Measurements from ENCODE around the gene KIF17. TPM values are rescaled to one million over a fixed set of nuclear protein-coding genes. Genes with fewer than 3 reads are reported as not detected.

The KIF17 gene
- total and polyA plus RNA-seq, 2 donors: 2.0 to 3.2 TPM

DNA sequence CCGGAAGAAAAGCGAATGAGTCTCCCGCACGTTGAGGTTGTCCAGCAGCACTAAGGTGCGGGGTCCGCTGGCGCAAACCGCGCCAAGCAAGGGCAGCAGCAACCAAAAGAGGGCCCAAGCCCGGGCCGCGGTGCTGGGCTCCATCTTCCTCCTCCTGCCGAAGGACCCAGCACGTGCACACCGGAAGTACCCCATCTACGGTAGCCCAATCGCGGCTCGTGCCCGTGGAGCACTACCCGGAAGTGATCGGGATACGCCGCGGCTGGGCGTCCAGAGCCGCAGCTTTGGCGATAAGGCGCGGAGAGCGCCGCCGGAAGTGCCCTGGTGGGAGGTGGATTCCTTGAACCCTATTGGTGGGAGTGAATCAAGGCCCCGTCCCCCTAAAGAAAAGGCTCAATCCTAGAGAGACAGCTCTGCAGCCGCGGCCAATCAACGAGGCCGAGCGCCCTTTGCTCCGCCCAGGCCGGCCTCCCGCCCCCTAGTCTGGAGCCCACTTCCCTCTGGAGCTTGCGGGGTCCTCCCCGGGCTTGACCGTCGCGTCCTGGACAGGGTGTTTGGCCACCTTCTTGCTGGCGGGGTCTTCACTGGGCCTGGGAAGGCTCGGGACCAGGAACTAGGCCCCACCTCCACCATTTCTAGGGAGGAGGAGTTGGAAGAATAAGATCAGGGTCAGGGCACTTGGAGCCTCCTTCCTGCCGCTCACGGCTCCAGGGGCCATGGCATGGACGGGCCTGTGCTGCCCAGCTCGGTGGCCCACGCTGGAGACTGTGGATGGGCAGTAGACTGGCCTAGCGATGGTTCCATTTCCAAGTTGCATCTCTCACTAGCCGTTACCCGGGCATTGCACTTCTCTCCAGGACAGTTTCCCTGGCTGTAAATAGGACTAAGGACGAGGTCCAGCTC lies 56.3 kb downstream of the KIF17 start, which contains the start of gene DDOST:
TSS of gene DDOST (minus strand) at position 163 of the 903 bp plus-strand sequence. CDS start at position 144, 19 bp downstream.
- H3K4me1 ChIP-seq (ENCODE audit: insufficient read depth): no peaks in the 10 kb centered on the region
- H3K27ac ChIP-seq (ENCODE audit: low read depth): no peak within 1 kb of the TSS
- H3K36me3 ChIP-seq (ENCODE audit: insufficient read depth): no peaks in the 10 kb centered on the region
- peak within 1 kb of the TSS; percentile 76 for H3K4me3 ChIP-seq (ENCODE audit: low read depth, low read length)
- WGBS: 1% methylated on average over 58 of the region's 58 CpGs
- DNase-seq (ENCODE audit: extremely low spot score): peak; percentile 96

DNA sequence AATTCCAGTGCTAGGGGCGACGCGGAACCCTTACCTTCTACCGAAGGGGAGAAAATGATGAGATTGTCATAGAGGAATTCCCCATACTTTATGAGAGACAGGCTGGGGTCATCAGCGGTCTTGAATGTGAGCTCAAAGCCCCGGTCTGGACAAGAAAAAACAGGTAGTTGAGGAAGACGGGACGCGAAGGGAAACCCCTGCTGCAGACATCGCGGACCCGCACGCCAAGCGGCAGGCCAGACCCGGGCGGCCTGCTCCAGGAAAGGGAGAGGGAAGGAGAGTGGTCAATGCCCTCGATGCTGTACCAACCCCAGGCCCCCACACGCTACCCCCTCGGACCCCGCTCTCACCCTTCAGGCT lies 57.0 kb downstream of the KIF17 start:
- peak overlapping the region; percentile 76 for H3K4me3 ChIP-seq (ENCODE audit: low read depth, low read length)
- DNase-seq (ENCODE audit: extremely low spot score): no peak
- WGBS: under 1% methylated on average over 20 of the region's 20 CpGs
- H3K27ac ChIP-seq (ENCODE audit: low read depth): no peak overlapping the region
- no peaks in the 10 kb centered on the region for H3K4me1 ChIP-seq (ENCODE audit: insufficient read depth)
- no peaks in the 10 kb centered on the region for H3K36me3 ChIP-seq (ENCODE audit: insufficient read depth)

DNA sequence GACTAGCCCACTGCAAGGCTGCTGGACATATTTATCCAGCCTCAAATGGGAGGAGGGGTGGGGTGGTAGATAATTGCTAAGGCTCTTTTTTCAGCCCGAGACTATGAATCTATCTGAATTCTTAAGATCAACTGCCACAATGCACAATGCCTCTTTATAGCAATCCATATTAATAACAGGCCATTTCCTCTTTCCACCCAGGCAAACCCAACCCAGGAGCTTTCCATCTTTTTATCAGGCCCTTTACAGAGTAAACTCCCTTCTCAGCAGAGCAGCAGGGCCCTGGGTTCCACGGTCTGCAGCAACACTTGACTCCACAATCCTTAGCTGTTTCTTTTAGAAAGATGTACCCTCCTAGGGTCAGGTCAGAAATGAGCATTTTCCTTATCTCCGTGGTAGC lies 57.4 kb downstream of the KIF17 start:
- no peaks in the 10 kb centered on the region for H3K36me3 ChIP-seq (ENCODE audit: insufficient read depth)
- WGBS: 25% methylated on average over 3 of the region's 3 CpGs
- DNase-seq (ENCODE audit: extremely low spot score): no peak
- no peak overlapping the region for H3K27ac ChIP-seq (ENCODE audit: low read depth)
- H3K4me3 ChIP-seq (ENCODE audit: low read depth, low read length): peak overlapping the region; percentile 76
- H3K4me1 ChIP-seq (ENCODE audit: insufficient read depth): no peaks in the 10 kb centered on the region

DNA sequence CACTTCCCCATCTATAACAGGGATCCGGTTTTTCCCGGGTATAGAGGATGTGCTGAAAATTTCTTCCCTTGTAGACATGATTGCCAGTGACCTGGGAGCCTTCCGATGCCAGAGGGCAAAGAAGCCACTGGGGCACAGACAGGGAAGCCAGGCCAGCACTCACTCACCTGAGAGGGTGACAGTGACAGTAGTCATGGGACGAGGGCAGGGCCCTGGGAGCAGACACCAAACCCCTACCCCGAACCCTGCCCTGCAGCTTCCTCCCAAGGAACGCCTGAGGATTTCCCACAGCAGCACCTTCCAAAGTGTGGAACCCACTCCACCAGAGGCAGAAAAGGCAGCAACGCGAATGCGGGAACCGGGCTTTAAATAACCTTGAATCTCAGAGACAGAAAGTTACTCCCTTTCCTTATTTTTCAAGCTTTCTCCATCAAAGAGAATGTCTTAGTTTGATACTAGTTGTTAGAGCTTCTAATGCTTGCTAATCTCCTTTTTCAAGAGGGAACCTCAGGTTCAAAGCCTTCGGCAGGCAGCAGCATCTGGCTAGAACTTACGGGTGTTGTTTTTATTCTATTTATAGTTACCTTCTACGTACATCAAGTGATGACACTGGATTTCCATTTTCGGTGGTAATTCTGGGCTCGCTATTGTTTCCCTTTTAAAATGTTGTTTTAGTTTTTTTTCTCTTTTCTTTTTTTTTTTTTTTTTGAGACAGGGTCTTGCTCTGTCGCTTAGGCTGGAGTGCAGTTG lies 59.5 kb downstream of the KIF17 start:
- H3K4me1 ChIP-seq (ENCODE audit: insufficient read depth): no peaks in the 10 kb centered on the region
- 84% methylated on average over 16 of the region's 16 CpGs for WGBS
- no peak overlapping the region for H3K4me3 ChIP-seq (ENCODE audit: low read depth, low read length)
- H3K36me3 ChIP-seq (ENCODE audit: insufficient read depth): no peaks in the 10 kb centered on the region
- H3K27ac ChIP-seq (ENCODE audit: low read depth): no peak overlapping the region
- no peak for DNase-seq (ENCODE audit: extremely low spot score)

DNA sequence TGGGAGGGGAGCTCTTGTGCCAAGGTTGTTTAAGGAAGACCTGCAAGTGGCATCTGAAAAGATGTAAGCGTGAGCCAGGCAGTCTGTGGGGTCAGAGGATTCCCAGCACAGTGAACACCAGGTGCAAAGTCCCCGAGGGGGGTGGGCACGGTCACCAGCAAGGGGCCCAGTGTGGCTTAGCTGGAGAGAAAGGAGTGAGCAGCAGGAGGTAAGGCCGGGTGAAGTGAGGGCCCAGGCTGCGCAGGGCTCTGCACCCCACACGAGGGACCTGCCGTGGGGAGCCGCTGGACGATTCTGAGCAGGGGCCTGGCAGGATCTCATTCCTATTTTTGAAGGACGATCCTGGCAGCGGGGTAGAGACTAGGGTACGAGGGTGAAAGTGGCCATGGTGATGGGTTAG lies 60.8 kb downstream of the KIF17 start:
- H3K27ac ChIP-seq (ENCODE audit: low read depth): no peak overlapping the region
- WGBS: 88% methylated on average over 12 of the region's 12 CpGs
- no peaks in the 10 kb centered on the region for H3K36me3 ChIP-seq (ENCODE audit: insufficient read depth)
- no peak for DNase-seq (ENCODE audit: extremely low spot score)
- H3K4me1 ChIP-seq (ENCODE audit: insufficient read depth): no peaks in the 10 kb centered on the region
- no peak overlapping the region for H3K4me3 ChIP-seq (ENCODE audit: low read depth, low read length)

DNA sequence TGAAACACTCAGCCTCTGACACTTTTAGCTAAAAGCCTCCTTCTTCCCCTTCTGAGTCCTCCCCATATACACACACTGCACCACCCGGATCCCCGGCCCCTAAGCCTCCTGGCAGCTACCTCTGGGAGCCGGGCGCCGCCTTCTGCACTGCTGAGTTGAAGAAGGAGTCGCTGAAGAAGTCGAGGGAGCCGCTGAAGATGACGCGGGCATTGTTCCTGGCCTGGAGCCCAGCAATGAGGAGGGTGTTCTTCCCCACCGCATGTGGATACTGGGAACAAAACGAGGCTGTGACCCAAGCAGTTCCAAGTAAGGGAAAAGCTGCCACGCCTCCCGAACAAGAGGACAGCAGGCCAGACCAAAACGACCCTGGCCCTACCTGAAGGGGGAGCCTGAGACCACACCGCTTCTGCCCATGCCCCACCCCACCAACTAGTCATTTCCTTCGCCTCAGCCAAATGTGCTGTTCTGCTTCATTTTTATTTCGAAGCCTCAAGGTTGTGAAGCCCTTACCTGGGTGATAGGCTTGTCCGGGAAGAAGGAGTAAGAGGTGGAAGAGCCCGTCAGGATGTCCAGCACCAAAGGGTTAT lies 63.6 kb downstream of the KIF17 start:
- Histone ChIP-seq H3K36me3 (ENCODE audit: insufficient read depth) (no peaks in the 10 kb centered on the region), H3K27ac (ENCODE audit: low read depth) (no peak overlapping the region)
- WGBS: 76% methylated on average over 20 of the region's 20 CpGs

DNA sequence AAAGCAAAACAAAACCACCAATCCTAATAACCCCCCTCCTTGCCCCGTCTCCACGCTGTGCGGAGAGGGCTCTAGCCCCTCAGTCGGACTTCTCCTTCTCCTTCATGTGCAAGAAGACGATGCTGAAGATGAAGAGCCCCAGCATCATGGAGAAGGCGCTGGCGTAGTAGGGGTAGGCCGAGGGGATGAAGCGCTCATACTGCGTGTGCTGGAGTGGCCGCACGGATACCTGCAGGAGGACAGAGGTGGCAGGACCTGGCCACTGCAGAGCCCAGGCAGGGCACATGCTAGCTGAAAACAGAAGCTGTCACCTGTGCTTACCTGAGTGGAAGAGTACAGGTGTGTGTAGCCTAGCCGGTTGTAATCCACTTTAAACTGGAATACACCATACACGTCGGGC lies 65.5 kb downstream of the KIF17 start:
- 97% methylated on average over 15 of the region's 15 CpGs for WGBS
- H3K27ac ChIP-seq (ENCODE audit: low read depth): no peak overlapping the region
- no peak for DNase-seq (ENCODE audit: extremely low spot score)
- H3K36me3 ChIP-seq (ENCODE audit: insufficient read depth): no peaks in the 10 kb centered on the region
- H3K4me1 ChIP-seq (ENCODE audit: insufficient read depth): no peaks in the 10 kb centered on the region
- H3K4me3 ChIP-seq (ENCODE audit: low read depth, low read length): no peak overlapping the region

More for the DNA sequence above, 63.6 kb downstream of the KIF17 start:
- no peaks in the 10 kb centered on the region for H3K4me1 ChIP-seq (ENCODE audit: insufficient read depth)
- H3K4me3 ChIP-seq (ENCODE audit: low read depth, low read length): no peak overlapping the region
- no peak for DNase-seq (ENCODE audit: extremely low spot score)

DNA sequence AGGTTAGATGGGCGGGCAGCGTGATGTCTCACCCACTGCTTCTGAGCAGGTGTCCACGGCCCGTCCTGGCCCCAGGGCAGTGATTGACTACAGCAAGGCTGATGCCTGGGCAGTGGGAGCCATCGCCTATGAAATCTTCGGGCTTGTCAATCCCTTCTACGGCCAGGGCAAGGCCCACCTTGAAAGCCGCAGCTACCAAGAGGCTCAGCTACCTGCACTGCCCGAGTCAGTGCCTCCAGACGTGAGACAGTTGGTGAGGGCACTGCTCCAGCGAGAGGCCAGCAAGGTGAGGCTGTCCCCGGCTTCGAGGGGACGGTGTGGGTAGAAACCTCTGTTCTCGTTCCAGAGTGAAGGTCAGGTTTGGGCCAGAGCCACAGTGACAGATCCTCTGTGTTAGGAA lies 68.9 kb downstream of the KIF17 start:
- 93% methylated on average over 15 of the region's 15 CpGs for WGBS
- Histone ChIP-seq H3K27ac (ENCODE audit: low read depth) (no peak overlapping the region), H3K4me3 (ENCODE audit: low read depth, low read length) (no peak overlapping the region), H3K4me1 (ENCODE audit: insufficient read depth) (no peaks in the 10 kb centered on the region), H3K36me3 (ENCODE audit: insufficient read depth) (peaks cover 2% of the 10 kb centered on the region)
- no peak for DNase-seq (ENCODE audit: extremely low spot score)

DNA sequence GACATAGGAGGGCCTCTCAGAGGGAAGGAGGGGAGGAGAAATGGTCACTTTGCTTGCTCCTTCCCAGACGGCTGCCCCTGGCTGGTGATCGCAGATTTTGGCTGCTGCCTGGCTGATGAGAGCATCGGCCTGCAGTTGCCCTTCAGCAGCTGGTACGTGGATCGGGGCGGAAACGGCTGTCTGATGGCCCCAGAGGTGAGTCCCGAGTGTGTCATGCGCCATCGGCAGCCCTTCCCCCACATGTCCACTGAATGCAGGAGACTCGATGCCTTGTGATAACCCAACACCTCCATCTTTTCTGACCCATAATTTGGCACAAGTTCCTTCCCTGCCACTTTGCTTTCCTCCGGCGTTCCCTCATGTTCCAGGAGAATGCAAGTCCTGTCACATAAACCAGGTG lies 69.4 kb downstream of the KIF17 start:
- peaks cover 2% of the 10 kb centered on the region for H3K36me3 ChIP-seq (ENCODE audit: insufficient read depth)
- H3K27ac ChIP-seq (ENCODE audit: low read depth): no peak overlapping the region
- H3K4me3 ChIP-seq (ENCODE audit: low read depth, low read length): no peak overlapping the region
- WGBS: 90% methylated on average over 13 of the region's 13 CpGs
- DNase-seq (ENCODE audit: extremely low spot score): no peak
- no peaks in the 10 kb centered on the region for H3K4me1 ChIP-seq (ENCODE audit: insufficient read depth)

DNA sequence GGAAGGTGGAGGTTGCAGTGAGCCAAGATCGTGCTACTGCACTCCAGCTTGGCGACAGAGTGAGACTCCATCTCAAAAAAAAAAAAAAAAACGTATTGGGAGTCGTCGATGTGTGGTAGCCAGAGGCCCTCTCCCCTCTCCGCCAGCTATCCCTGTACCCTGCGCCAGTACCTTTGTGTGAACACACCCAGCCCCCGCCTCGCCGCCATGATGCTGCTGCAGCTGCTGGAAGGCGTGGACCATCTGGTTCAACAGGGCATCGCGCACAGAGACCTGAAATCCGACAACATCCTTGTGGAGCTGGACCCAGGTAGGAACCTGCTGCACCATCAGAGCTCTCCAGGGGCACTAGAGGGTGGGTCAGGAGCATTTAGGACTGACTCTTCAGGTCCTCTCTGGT lies 72.4 kb downstream of the KIF17 start:
- Histone ChIP-seq H3K4me3 (ENCODE audit: low read depth, low read length) (no peak overlapping the region), H3K4me1 (ENCODE audit: insufficient read depth) (no peaks in the 10 kb centered on the region), H3K36me3 (ENCODE audit: insufficient read depth) (peaks cover 2% of the 10 kb centered on the region), H3K27ac (ENCODE audit: low read depth) (no peak overlapping the region)
- 92% methylated on average over 14 of the region's 14 CpGs for WGBS
- DNase-seq (ENCODE audit: extremely low spot score): no peak

DNA sequence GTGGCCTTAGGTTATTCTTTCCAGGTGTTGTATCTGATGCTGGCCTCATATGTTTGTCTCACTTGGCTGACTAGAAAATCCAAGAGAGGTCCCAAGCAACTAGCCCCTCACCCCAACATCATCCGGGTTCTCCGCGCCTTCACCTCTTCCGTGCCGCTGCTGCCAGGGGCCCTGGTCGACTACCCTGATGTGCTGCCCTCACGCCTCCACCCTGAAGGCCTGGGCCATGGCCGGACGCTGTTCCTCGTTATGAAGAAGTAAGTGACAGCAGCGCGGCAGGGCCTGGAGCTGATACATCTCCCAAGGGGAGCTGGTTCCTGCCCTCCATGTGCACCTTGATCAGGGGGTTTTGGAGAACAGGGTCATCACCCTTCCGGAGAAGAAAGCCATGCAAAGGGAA lies 73.4 kb downstream of the KIF17 start:
- WGBS: 91% methylated on average over 13 of the region's 13 CpGs

DNA sequence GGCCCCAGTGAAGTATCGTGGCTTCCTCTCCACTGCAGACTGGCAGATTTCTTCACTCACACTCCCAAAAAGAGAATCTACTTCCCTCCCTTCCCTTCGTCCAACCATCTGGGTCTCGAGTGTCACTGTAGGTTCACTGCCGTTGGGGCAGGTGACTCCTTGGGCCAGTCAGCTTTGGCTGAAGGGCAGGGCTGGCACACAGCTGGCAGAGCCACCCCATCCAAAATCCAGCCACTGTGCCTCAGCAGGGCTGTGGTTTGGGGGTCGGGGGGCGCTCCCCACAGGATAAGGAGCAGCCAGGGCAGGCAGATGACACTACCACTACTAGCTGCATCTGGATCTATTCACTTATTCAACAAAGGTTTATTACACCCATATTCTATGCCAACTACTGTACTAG lies 74.7 kb downstream of the KIF17 start:
- no peaks in the 10 kb centered on the region for H3K4me1 ChIP-seq (ENCODE audit: insufficient read depth)
- H3K36me3 ChIP-seq (ENCODE audit: insufficient read depth): peaks cover 2% of the 10 kb centered on the region
- H3K4me3 ChIP-seq (ENCODE audit: low read depth, low read length): no peak overlapping the region
- DNase-seq (ENCODE audit: extremely low spot score): no peak
- H3K27ac ChIP-seq (ENCODE audit: low read depth): no peak overlapping the region
- WGBS: 81% methylated on average over 6 of the region's 6 CpGs

More for the DNA sequence above, 73.4 kb downstream of the KIF17 start:
- peaks cover 2% of the 10 kb centered on the region for H3K36me3 ChIP-seq (ENCODE audit: insufficient read depth)
- no peaks in the 10 kb centered on the region for H3K4me1 ChIP-seq (ENCODE audit: insufficient read depth)
- no peak overlapping the region for H3K4me3 ChIP-seq (ENCODE audit: low read depth, low read length)
- DNase-seq (ENCODE audit: extremely low spot score): no peak
- H3K27ac ChIP-seq (ENCODE audit: low read depth): no peak overlapping the region

DNA sequence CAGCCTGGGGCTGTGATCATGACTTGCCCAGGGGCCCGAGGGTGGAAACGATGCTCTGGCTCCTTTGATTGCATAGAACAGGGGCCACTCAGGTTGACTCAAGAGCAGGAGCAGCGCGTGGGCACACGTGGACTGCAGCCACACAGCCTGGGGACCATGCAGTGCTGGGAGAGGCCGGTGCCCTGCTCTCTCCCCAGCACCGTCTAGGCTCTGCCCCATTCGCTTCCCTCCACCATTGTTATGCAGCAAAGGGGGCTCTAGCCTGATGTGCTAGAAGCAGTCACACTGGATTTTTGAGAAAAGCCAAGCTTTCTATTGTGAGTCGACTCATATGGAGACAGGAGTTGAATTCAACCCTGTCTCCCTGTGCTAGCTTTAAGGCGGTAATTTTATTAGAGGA lies 75.8 kb downstream of the KIF17 start:
- H3K36me3 ChIP-seq (ENCODE audit: insufficient read depth): peaks cover 2% of the 10 kb centered on the region
- no peak for DNase-seq (ENCODE audit: extremely low spot score)
- H3K27ac ChIP-seq (ENCODE audit: low read depth): no peak overlapping the region
- WGBS: 80% methylated on average over 10 of the region's 10 CpGs
- H3K4me3 ChIP-seq (ENCODE audit: low read depth, low read length): no peak overlapping the region
- H3K4me1 ChIP-seq (ENCODE audit: insufficient read depth): no peaks in the 10 kb centered on the region

Data from urinary bladder (tissue), 4 donors.